HL-60/S4 treated with retinoic acid at 250 ng/mL for 4 days and 3 days (cell line): Measurements from ENCODE around the gene TLR5.

Source experiments
- in situ Hi-C: fragments of 300-500 bp; cut with MboI; formaldehyde crosslinking; loops from 2 replicates; pipeline ENCODE4 v1.7.0; 2022; ENCODE audit warnings: low sequenced_read_pairs

TLR5 gene

GRCh38 chr1:223110952-223111351, 32.1 kb downstream of the TLR5 start:
- in situ Hi-C loops, result no loop called here

GRCh38 chr1:223109581-223110026, 33.4 kb downstream of the TLR5 start:
- in situ Hi-C loops, result no loop called here

GRCh38 chr1:223106856-223107255, 36.2 kb downstream of the TLR5 start:
- in situ Hi-C loops, result no loop called here

GRCh38 chr1:223105568-223105967, 37.5 kb downstream of the TLR5 start:
- in situ Hi-C loops, result no loop called here

GRCh38 chr1:223102797-223103533, 40.1 kb downstream of the TLR5 start:
- in situ Hi-C loops, result no loop called here

GRCh38 chr1:223097713-223098112, 45.3 kb downstream of the TLR5 start:
- in situ Hi-C loops, result no loop called here

GRCh38 chr1:223095870-223096269, 47.2 kb downstream of the TLR5 start:
- in situ Hi-C loops, result no loop called here

- in situ Hi-C loops, result no loop called here
Measured at GRCh38 chr1:223091896-223092295, 51.2 kb downstream of the TLR5 start.

- in situ Hi-C loops, result no loop called here
Measured at GRCh38 chr1:223089250-223089649, 53.8 kb downstream of the TLR5 start.

- in situ Hi-C loops, result no loop called here
Measured at GRCh38 chr1:223088713-223089240, 54.3 kb downstream of the TLR5 start.

GRCh38 chr1:223087291-223088255, 55.5 kb downstream of the TLR5 start:
- in situ Hi-C loops, result no loop called here

GRCh38 chr1:223084464-223084866, 58.6 kb downstream of the TLR5 start:
- in situ Hi-C loops, result no loop called here

- in situ Hi-C loops, result no loop called here
Measured at GRCh38 chr1:223083831-223084230, 59.2 kb downstream of the TLR5 start.

- in situ Hi-C loops, result no loop called here
Measured at GRCh38 chr1:223082914-223083313, 60.1 kb downstream of the TLR5 start.

- in situ Hi-C loops, result no loop called here
Measured at GRCh38 chr1:223081181-223081994, 61.7 kb downstream of the TLR5 start.

GRCh38 chr1:223079498-223079897, 63.5 kb downstream of the TLR5 start:
- in situ Hi-C loops, result no loop called here

GRCh38 chr1:223077247-223077833, 65.7 kb downstream of the TLR5 start:
- in situ Hi-C loops, result no loop called here

- in situ Hi-C loops, result no loop called here
Measured at GRCh38 chr1:223076362-223076761, 66.7 kb downstream of the TLR5 start.

GRCh38 chr1:223075834-223076233, 67.2 kb downstream of the TLR5 start:
- in situ Hi-C loops, result no loop called here
